ENCODE data around the gene PREB. TPM values are rescaled to one million over a fixed set of nuclear protein-coding genes. Genes with fewer than 3 reads are reported as not detected.

PREB gene
- total RNA-seq, 4 donors from 2014 or later = 39.9 to 64.7 (median 48.3) TPM

- TF ChIP-seq EP300 (IDR thresholded peaks at IDR 0.05) = no peak
- TF ChIP-seq POLR2A (IDR thresholded peaks at IDR 0.05; ENCODE audit: low read depth) = no peak
- TF ChIP-seq POLR2AphosphoS5 (IDR thresholded peaks at IDR 0.05) = no peak
- TF ChIP-seq CTCF (IDR thresholded peaks at IDR 0.05) = no peak
- intact Hi-C loops (cut with DNase I) = loop anchor here (2.0 kb wide), 1 partner anchor 80 kb away; no protein-coding TSS in a partner anchor
- Histone ChIP-seq H3K4me3 (peak overlapping the region; percentile 80 to 93 (median 88)), H3K4me1 (peaks cover 9 to 23% (median 18%) of the 10 kb centered on the region in 4 donors), H3K36me3 (peaks cover 24 to 30% (median 28%) of the 10 kb centered on the region in 4 donors), H3K27me3 (no peaks in the 10 kb centered on the region), H3K9me3 (no peaks in the 10 kb centered on the region), H3K27ac (replicated peaks in 1 of 4) (peak overlapping the region; percentile 87 to 93 (median 90))
- 64% methylated on average over 28 of the region's 33 CpGs for WGBS
- no peak for DNase-seq (ENCODE audit: extremely low spot score)
Observed at GRCh38 chr2:27134781-27135477, 493 bp upstream of the PREB start.

GRCh38 chr2:27133195-27133875 is 1.1 kb downstream of the PREB start:
- H3K4me3 ChIP-seq = peak overlapping the region; percentile 80 to 93 (median 88)
- H3K27ac ChIP-seq (replicated peaks in 1 of 4) = peak overlapping the region; percentile 87 to 93 (median 90)
- TF ChIP-seq EP300 (IDR thresholded peaks at IDR 0.05) (no peak), POLR2A (IDR thresholded peaks at IDR 0.05; ENCODE audit: low read depth) (no peak), POLR2AphosphoS5 (IDR thresholded peaks at IDR 0.05) (no peak), CTCF (IDR thresholded peaks at IDR 0.05) (no peak)
- WGBS = 42% methylated on average over 14 of the region's 14 CpGs
- peaks cover 9 to 23% (median 18%) of the 10 kb centered on the region in 4 donors for H3K4me1 ChIP-seq
- intact Hi-C loops (cut with DNase I) = no loop called here
- peaks cover 24 to 39% (median 34%) of the 10 kb centered on the region in 4 donors for H3K36me3 ChIP-seq
- no peaks in the 10 kb centered on the region for H3K27me3 ChIP-seq
- DNase-seq (ENCODE audit: extremely low spot score) = no peak
- no peaks in the 10 kb centered on the region for H3K9me3 ChIP-seq

- H3K9me3 ChIP-seq = no peaks in the 10 kb centered on the region
- H3K27me3 ChIP-seq = no peaks in the 10 kb centered on the region
- WGBS = 82% methylated on average over 11 of the region's 11 CpGs
- DNase-seq (ENCODE audit: extremely low spot score) = no peak
- H3K4me1 ChIP-seq = peaks cover 9 to 23% (median 18%) of the 10 kb centered on the region in 4 donors
- H3K27ac ChIP-seq (replicated peaks in 1 of 4) = no peak overlapping the region
- TF ChIP-seq POLR2AphosphoS5 (IDR thresholded peaks at IDR 0.05) (no peak), POLR2A (IDR thresholded peaks at IDR 0.05; ENCODE audit: low read depth) (no peak), CTCF (IDR thresholded peaks at IDR 0.05) (no peak), EP300 (IDR thresholded peaks at IDR 0.05) (no peak)
- intact Hi-C loops (cut with DNase I) = no loop called here
- H3K36me3 ChIP-seq = peaks cover 24 to 39% (median 34%) of the 10 kb centered on the region in 4 donors
- no peak overlapping the region for H3K4me3 ChIP-seq
Observed at GRCh38 chr2:27131429-27131828, 3.0 kb downstream of the PREB start.

- Histone ChIP-seq H3K27me3 (no peaks in the 10 kb centered on the region), H3K27ac (replicated peaks in 1 of 4) (no peak overlapping the region), H3K36me3 (peaks cover 24 to 39% (median 34%) of the 10 kb centered on the region in 4 donors), H3K4me3 (no peak overlapping the region), H3K9me3 (no peaks in the 10 kb centered on the region), H3K4me1 (peaks cover 9 to 23% (median 18%) of the 10 kb centered on the region in 4 donors)
- no peak for DNase-seq (ENCODE audit: extremely low spot score)
- WGBS = 88% methylated on average over 10 of the region's 10 CpGs
- no peak for TF ChIP-seq POLR2AphosphoS5 (IDR thresholded peaks at IDR 0.05)
- TF ChIP-seq EP300 (IDR thresholded peaks at IDR 0.05) = no peak
- TF ChIP-seq POLR2A (IDR thresholded peaks at IDR 0.05; ENCODE audit: low read depth) = no peak
- no peak for TF ChIP-seq CTCF (IDR thresholded peaks at IDR 0.05)
- intact Hi-C loops (cut with DNase I) = no loop called here
Observed at GRCh38 chr2:27130396-27130795, 4.0 kb downstream of the PREB start.

Measured in esophagus muscularis mucosa (tissue), 4 donors.